Fibroblast of the aortic adventitia (primary cell): ENCODE measurements around the gene CXCR6. TPM values are rescaled to one million over a fixed set of nuclear protein-coding genes. Genes with fewer than 3 reads are reported as not detected.

Experiments
- DNase-seq: peaks from one replicate; pipeline ENCODE4 v3.0.0-alpha.2; 2010; ENCODE audit warnings: low read depth
- H3K4me3 ChIP-seq: 2 replicates; pipeline ENCODE4 v1.5.1; 2011; ENCODE audit warnings: low read depth, mild to moderate bottlenecking, control low read depth, low read length, moderate library complexity
- CTCF ChIP-seq: IDR thresholded peaks from 2 replicates; pipeline ENCODE4 v1.5.1; 2011; ENCODE audit warnings: mild to moderate bottlenecking, low read length, control low read depth, inconsistent platforms; ENCODE audit not compliant: insufficient read depth
- total RNA-seq: library from RNA; depleted of rRNA; stranded (reverse); fragments of >200 nt; gene quantifications from 2 replicates; pipeline ENCODE4 v1.2.3, GENCODE V29; 2012; ENCODE audit warnings: low replicate concordance

CXCR6 gene
- total RNA-seq, 1 donor, result not detected

- H3K4me3 ChIP-seq, result no peak overlapping the region
- no peak for TF ChIP-seq CTCF
- DNase-seq, result no peak
Measured at GRCh38 chr3:45950686-45951600, 7.7 kb downstream of the CXCR6 start.

- DNase-seq, result no peak
- no peak for TF ChIP-seq CTCF
- H3K4me3 ChIP-seq, result no peak overlapping the region
Measured at GRCh38 chr3:45951946-45952345, 8.7 kb downstream of the CXCR6 start.

GRCh38 chr3:45952456-45952855 lies 9.2 kb downstream of the CXCR6 start:
- H3K4me3 ChIP-seq, result no peak overlapping the region
- no peak for TF ChIP-seq CTCF
- no peak for DNase-seq

- no peak for TF ChIP-seq CTCF
- no peak overlapping the region for H3K4me3 ChIP-seq
- DNase-seq, result no peak
Measured at GRCh38 chr3:45953536-45953935, 10.3 kb downstream of the CXCR6 start.

GRCh38 chr3:45954306-45954705 lies 11.0 kb downstream of the CXCR6 start:
- no peak for DNase-seq
- TF ChIP-seq CTCF, result no peak
- H3K4me3 ChIP-seq, result no peak overlapping the region

- TF ChIP-seq CTCF, result no peak
- no peak for DNase-seq
- no peak overlapping the region for H3K4me3 ChIP-seq
Measured at GRCh38 chr3:45955017-45955647, 11.9 kb downstream of the CXCR6 start.
